K562 (cell line): ENCODE measurements around the gene SLC29A3. TPM values are rescaled to one million over a fixed set of nuclear protein-coding genes. Genes with fewer than 3 reads are reported as not detected.

ENCODE experiments used
- BHLHE40 ChIP-seq: IDR thresholded peaks from 2 replicates; pipeline ENCODE4 v1.6.1; 2011; ENCODE audit warnings: low read length, improper control_type of control experiment
- BRF1 ChIP-seq: IDR thresholded peaks from 3 replicates; pipeline ENCODE4 v1.6.1; 2011; ENCODE audit warnings: borderline replicate concordance, mild to moderate bottlenecking; ENCODE audit not compliant: insufficient read length; ENCODE audit errors: extremely low read depth
- CREM ChIP-seq: IDR thresholded peaks from 2 replicates; pipeline ENCODE4 v1.6.1; 2014; ENCODE audit warnings: antibody characterized with exemption, low read depth
- CTCF ChIP-seq, 3 experiments: IDR thresholded peaks in 2 of 3; conservative IDR thresholded peaks in 1 of 3; 2 replicates each; pipeline ENCODE4 v1.5.1; 2011 to 2012; ENCODE audit warnings: low read length in 3 of 3, mild to moderate bottlenecking in 3 of 3, control low read depth in 2 of 3, improper control_type of control experiment in 1 of 3, inconsistent platforms in 1 of 3, low read depth in 1 of 3, mixed read lengths in 1 of 3, moderate library complexity in 1 of 3; ENCODE audit not compliant: insufficient read depth in 2 of 3
- DEAF1 ChIP-seq: fragments of 450-650 bp; formaldehyde crosslinking; IDR thresholded peaks from 2 replicates; pipeline ENCODE4 v1.4.0; 2020; ENCODE audit warnings: mild to moderate bottlenecking, moderate library complexity
- GTF2E2 ChIP-seq: fragments of 200-800 bp; sonication (Bioruptor generic); IDR thresholded peaks from 2 replicates; pipeline ENCODE4 v1.6.1; 2016; ENCODE audit warnings: missing genetic modification characterization, missing compliant biosample characterization
- MAZ ChIP-seq, 2 experiments: fragments of 450-650 bp in 1 of 2; sonication (generic) in 1 of 2; formaldehyde crosslinking; IDR thresholded peaks in 1 of 2; conservative IDR thresholded peaks in 1 of 2; 2 replicates each; pipeline versions ENCODE4 v1.4.0 to v1.5.0; 2020; ENCODE audit warnings: mild to moderate bottlenecking in 1 of 2, missing genetic modification reagents in 1 of 2
- MYC ChIP-seq, 2 experiments: fragments of 250-450 bp in 1 of 2; sonication (Bioruptor Pico) in 1 of 2; IDR thresholded peaks; 2 replicates each; pipeline versions ENCODE4 v1.5.1 to v1.6.1; 2012 to 2021; ENCODE audit warnings: low read depth in 2 of 2, borderline replicate concordance in 1 of 2, improper control_type of control experiment in 1 of 2, low read length in 1 of 2, mild to moderate bottlenecking in 1 of 2, moderate library complexity in 1 of 2
- PPARD ChIP-seq: fragments of 250-450 bp; sonication (Bioruptor Pico); IDR thresholded peaks from 2 replicates; pipeline ENCODE4 v1.8.0; 2022; ENCODE audit warnings: inconsistent platforms, mild to moderate bottlenecking, moderate library complexity
- PTBP1 ChIP-seq: fragments of 200-400 bp; formaldehyde crosslinking; IDR thresholded peaks from 2 replicates; pipeline ENCODE4 v1.6.1; 2017; ENCODE audit warnings: low read depth, low read length
- RAD21 ChIP-seq, 2 experiments: fragments of 250-450 bp in 1 of 2; fragments of 450-650 bp in 1 of 2; sonication (Bioruptor Pico) in 1 of 2; formaldehyde crosslinking in 1 of 2; IDR thresholded peaks in 1 of 2; conservative IDR thresholded peaks in 1 of 2; 2 replicates each; pipeline versions ENCODE4 v1.4.0 to v1.8.0; 2020 to 2022; ENCODE audit warnings: mild to moderate bottlenecking in 2 of 2, moderate library complexity in 1 of 2
- RB1 ChIP-seq: fragments of 450-650 bp; IDR thresholded peaks from 2 replicates; pipeline ENCODE4 v1.6.1; 2017; ENCODE audit warnings: low read depth, mild to moderate bottlenecking
- RUNX1 ChIP-seq: sonication (generic); IDR thresholded peaks from 2 replicates; pipeline ENCODE4 v1.6.1; 2016; ENCODE audit warnings: antibody characterized with exemption, low read depth
- SMC3 ChIP-seq: conservative IDR thresholded peaks from 2 replicates; pipeline ENCODE4 v1.6.1; 2011; ENCODE audit warnings: low read depth, low read length, improper control_type of control experiment; ENCODE audit not compliant: insufficient read depth
- TAL1 ChIP-seq: fragments of 450-650 bp; IDR thresholded peaks from 2 replicates; pipeline ENCODE4 v1.6.1; 2016; ENCODE audit warnings: mild to moderate bottlenecking
- TEAD1 ChIP-seq, 2 experiments: fragments of 450-650 bp in 1 of 2; sonication (generic) in 1 of 2; formaldehyde crosslinking; IDR thresholded peaks; 2 replicates each; pipeline versions ENCODE4 v1.4.0 to v1.8.0; 2020 to 2022; ENCODE audit warnings: mild to moderate bottlenecking in 2 of 2, missing genetic modification reagents in 1 of 2
- THRA ChIP-seq: fragments of 450-650 bp; IDR thresholded peaks from 2 replicates; pipeline ENCODE4 v1.6.1; 2017; ENCODE audit warnings: mild to moderate bottlenecking, moderate library complexity
- ZFX ChIP-seq: sonication (generic); formaldehyde crosslinking; IDR thresholded peaks from 2 replicates; pipeline ENCODE4 v1.8.0; 2022; ENCODE audit warnings: mild to moderate bottlenecking, missing genetic modification reagents, moderate library complexity
- ZNF766 ChIP-seq: fragments of 200-800 bp; sonication (Bioruptor generic); conservative IDR thresholded peaks from 2 replicates; pipeline ENCODE4 v1.6.1; 2016; ENCODE audit warnings: missing genetic modification characterization, missing compliant biosample characterization
- polyA plus RNA-seq, 8 experiments: library from polyadenylated mRNA; depleted of rRNA in 4 of 8; stranded (reverse) in 5 of 8; unstranded in 3 of 8; fragments of >200 nt; fragmentation: Nextera tagmentation in 2 of 8; fragmentation: Illumina TruSeq in 1 of 8; extraction: Ambion mirVana in 2 of 8; extraction: Trizol in 1 of 8; gene quantifications; 2 replicates each; pipeline versions ENCODE4 v1.2.1 to v1.2.3, GENCODE V29; 2011 to 2014; ENCODE audit warnings: inconsistent platforms in 1 of 8, missing spikeins in 1 of 8
- total RNA-seq, 7 experiments: library from RNA; depleted of rRNA in 6 of 7; stranded (reverse); fragments of >200 nt in 6 of 7; fragmentation: Illumina TruSeq in 2 of 7; extraction: Trizol in 2 of 7; gene quantifications; 2 replicates each; pipeline versions ENCODE4 v1.2.1 to v1.2.3, GENCODE V29; 2011 to 2021; ENCODE audit warnings: low replicate concordance in 1 of 7
- TF ChIP-seq, protein P1 (sequence below), 3 experiments: fragments of 200-800 bp in 1 of 3; sonication (Bioruptor generic) in 1 of 3; sonication (generic) in 1 of 3; formaldehyde crosslinking in 1 of 3; IDR thresholded peaks; 2 replicates each; pipeline versions ENCODE4 v1.6.1 to v1.8.0; 2016 to 2022; ENCODE audit warnings: mild to moderate bottlenecking in 2 of 3, missing compliant biosample characterization in 2 of 3, missing genetic modification characterization in 2 of 3, missing genetic modification reagents in 1 of 3

The SLC29A3 gene
- total and polyA plus RNA-seq, 9 of the 15 experiments (the other 6 are each of a cell fraction or from before 2014, with no cell fraction given), result 2.1 to 10.7 (median 4.6) TPM

- TF ChIP-seq DEAF1 (CRISPR knock-in tag), result 0 out of 2 replicates have a peak, but pooled peaks have one; percentile 31
- 0 out of 2 replicates have a peak, but pooled peaks have one; percentile 8 for TF ChIP-seq ZFX (CRISPR knock-in tag)
- no peak for TF ChIP-seq TEAD1 (CRISPR knock-in tag; IDR thresholded peaks at IDR 0.05)
- no peak for TF ChIP-seq TAL1
- 0 out of 4 replicates have a peak, but pooled peaks of 1 of the 2 experiments have one; percentile 50 for TF ChIP-seq MAZ (CRISPR knock-in tag; conservative IDR thresholded peaks at IDR 0.05 in 1 of 2, IDR thresholded peaks at IDR 0.05 in 1 of 2)
- TF ChIP-seq, protein P1, sequence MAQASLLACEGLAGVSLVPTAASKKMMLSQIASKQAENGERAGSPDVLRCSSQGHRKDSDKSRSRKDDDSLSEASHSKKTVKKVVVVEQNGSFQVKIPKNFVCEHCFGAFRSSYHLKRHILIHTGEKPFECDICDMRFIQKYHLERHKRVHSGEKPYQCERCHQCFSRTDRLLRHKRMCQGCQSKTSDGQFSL (CRISPR knock-in tag; IDR thresholded peaks at IDR 0.05), result peak; percentile 91
- TF ChIP-seq, protein P1 (tag; IDR thresholded peaks at IDR 0.05), result peak in 1 of 2 experiments; percentile 97; a peak in 2 of 4 replicates
- no peak for TF ChIP-seq PTBP1
- no peak for TF ChIP-seq RUNX1
- no peak for TF ChIP-seq THRA
- 0 out of 2 replicates have a peak, but pooled peaks have one; percentile 28 for TF ChIP-seq ZNF766 (CRISPR knock-in tag)
- no peak for TF ChIP-seq GTF2E2 (tag)
- TF ChIP-seq MYC (IDR thresholded peaks at IDR 0.05; ENCODE audit: low read depth, low read length), result no peak
- no peak for TF ChIP-seq MYC (CRISPR knock-in tag; IDR thresholded peaks at IDR 0.05; ENCODE audit: borderline replicate concordance, low read depth)
- peak; percentile 68 to 82 (median 76) for TF ChIP-seq CTCF (IDR thresholded peaks at IDR 0.05 in 2 of 3, conservative IDR thresholded peaks at IDR 0.05 in 1 of 3; ENCODE audit: insufficient read depth in 2 of 3, low read depth in 1 of 3, low read length in 3 of 3)
- TF ChIP-seq CREM, result 0 out of 2 replicates have a peak, but pooled peaks have one; percentile 49
- TF ChIP-seq PPARD (CRISPR knock-in tag), result no peak
- TF ChIP-seq RAD21 (CRISPR knock-in tag; conservative IDR thresholded peaks at IDR 0.05 in 1 of 2, IDR thresholded peaks at IDR 0.05 in 1 of 2), result peak; percentile 64 to 78
- peak; percentile 12; the same call in 1 of the 2 replicates for TF ChIP-seq BHLHE40
- no peak for TF ChIP-seq BRF1
- peak; percentile 76 for TF ChIP-seq SMC3
- peak; percentile 32; the same call in 1 of the 2 replicates for TF ChIP-seq RB1
- TF ChIP-seq, all 486 proteins: peak for 14
Measured at GRCh38 chr10:71314028-71314693, 4.9 kb upstream of the SLC29A3 start (continued).
